H1 (cell line): ENCODE measurements around the gene NT5C3B. TPM values are rescaled to one million over a fixed set of nuclear protein-coding genes. Genes with fewer than 3 reads are reported as not detected.

ENCODE experiments used
- CTCF ChIA-PET: fragments of 300-600 bp; sonication (Branson Sonifier 250); formaldehyde crosslinking; loops from one replicate; lab custom pipeline; 2021; ENCODE audit not compliant: partially characterized antibody; lab: Charles Lee
- POLR2A ChIA-PET: fragments of 300-600 bp; sonication (Branson Sonifier 250); formaldehyde crosslinking; loops from one replicate; lab custom pipeline; 2021; ENCODE audit warnings: inconsistent platforms; ENCODE audit not compliant: partially characterized antibody; lab: Charles Lee
- DNase-seq, 2 experiments: peaks; one replicate each; pipeline versions ENCODE4 v3.0.0 to v3.0.0-alpha.2; 2010 to 2022; ENCODE audit warnings: low spot score in 2 of 2, low read depth in 1 of 2, mixed read lengths in 1 of 2
- FAIRE-seq: peaks from 2 replicates; lab custom pipeline; 2011; peaks lifted over from hg19 to GRCh38; lab: Jason Lieb, UNC
- H2AFZ ChIP-seq: 2 replicates; pipeline ENCODE4 v1.8.1; 2012; ENCODE audit warnings: low read length, inconsistent platforms
- H2AK5ac ChIP-seq: 2 replicates; pipeline ENCODE4 v1.6.1; 2013; ENCODE audit warnings: low read depth, low read length
- H2BK120ac ChIP-seq: replicated peaks from 2 replicates; pipeline ENCODE3; 2013; ENCODE audit warnings: low read depth, low read length, inconsistent platforms
- H2BK12ac ChIP-seq: 2 replicates; pipeline ENCODE4 v1.6.1; 2013; ENCODE audit warnings: low read depth, low read length
- H2BK15ac ChIP-seq: 2 replicates; pipeline ENCODE4 v1.6.1; 2013; ENCODE audit warnings: low read length
- H2BK20ac ChIP-seq: 2 replicates; pipeline ENCODE4 v1.6.1; 2013; ENCODE audit warnings: low read length
- H2BK5ac ChIP-seq: 2 replicates; pipeline ENCODE4 v1.6.1; 2013; ENCODE audit warnings: low read depth, low read length
- H3K14ac ChIP-seq: 2 replicates; pipeline ENCODE4 v1.6.1; 2013; ENCODE audit warnings: inconsistent platforms; ENCODE audit not compliant: insufficient read length
- H3K18ac ChIP-seq: 2 replicates; pipeline ENCODE4 v1.6.1; 2013; ENCODE audit warnings: low read length; ENCODE audit errors: extremely low read depth
- H3K23ac ChIP-seq: 2 replicates; pipeline ENCODE4 v1.6.1; 2013; ENCODE audit warnings: inconsistent platforms; ENCODE audit not compliant: insufficient read length
- H3K23me2 ChIP-seq: 2 replicates; pipeline ENCODE4 v1.6.1; 2013; ENCODE audit warnings: low read depth, low read length
- H3K27ac ChIP-seq: 2 replicates; pipeline ENCODE4 v1.6.1; 2011; ENCODE audit warnings: low read depth, low read length, inconsistent platforms
- H3K27me3 ChIP-seq, 4 experiments: replicated peaks in 1 of 4; 1 replicate in 1 of 4; 2 replicates in 3 of 4; pipeline versions ENCODE4 v1.6.1 to v1.8.1; 2011 to 2013; ENCODE audit warnings: low read length in 3 of 4, mild to moderate bottlenecking in 3 of 4, inconsistent platforms in 2 of 4, mixed read lengths in 2 of 4, moderate library complexity in 1 of 4; ENCODE audit not compliant: control insufficient read depth in 3 of 4, insufficient read depth in 3 of 4; ENCODE audit errors: extremely low read depth in 1 of 4
- H3K36me3 ChIP-seq, 4 experiments: 2 replicates each; pipeline versions ENCODE4 v1.6.1 to v1.8.1; 2011 to 2013; ENCODE audit warnings: mild to moderate bottlenecking in 4 of 4, low read length in 3 of 4, moderate library complexity in 2 of 4, control low read depth in 1 of 4, inconsistent platforms in 1 of 4; ENCODE audit not compliant: insufficient read depth in 4 of 4, control insufficient read depth in 2 of 4
- H3K4ac ChIP-seq: replicated peaks from 2 replicates; pipeline ENCODE3; 2013; ENCODE audit warnings: low read length, low read depth, mixed read lengths, inconsistent platforms; ENCODE audit not compliant: insufficient read length
- H3K4me1 ChIP-seq, 4 experiments: replicated peaks in 1 of 4; 1 replicate in 1 of 4; 2 replicates in 3 of 4; pipeline versions ENCODE4 v1.6.1 to v1.8.1; 2011 to 2013; ENCODE audit warnings: low read length in 3 of 4, inconsistent platforms in 2 of 4, mixed read lengths in 1 of 4; ENCODE audit not compliant: insufficient read depth in 4 of 4, control insufficient read depth in 3 of 4
- H3K4me2 ChIP-seq, 2 experiments: 2 replicates each; pipeline versions ENCODE4 v1.6.1 to v1.8.1; 2011 to 2013; ENCODE audit warnings: low read depth in 2 of 2, low read length in 2 of 2, control low read depth in 1 of 2, inconsistent platforms in 1 of 2, mild to moderate bottlenecking in 1 of 2; ENCODE audit not compliant: insufficient read depth in 1 of 2
- H3K4me3 ChIP-seq, 4 experiments: fragments of 200-600, 300-600 bp in 1 of 4; sonication (generic), shearing (Covaris generic), sonication (Bioruptor Twin) in 1 of 4; 2 replicates each; pipeline versions ENCODE4 v1.5.1 to v1.8.1; 2011 to 2016; ENCODE audit warnings: low read length in 4 of 4, low read depth in 3 of 4, control low read depth in 2 of 4, inconsistent platforms in 2 of 4, mild to moderate bottlenecking in 2 of 4, mixed read lengths in 1 of 4, moderate library complexity in 1 of 4; ENCODE audit not compliant: insufficient read depth in 2 of 4; ENCODE audit errors: extremely low read depth in 1 of 4
- H3K56ac ChIP-seq: replicated peaks from 2 replicates; pipeline ENCODE3; 2013; ENCODE audit warnings: low read depth, mild to moderate bottlenecking, mixed read lengths, low read length, inconsistent platforms; ENCODE audit not compliant: insufficient read length
- H3K79me1 ChIP-seq: 2 replicates; pipeline ENCODE4 v1.6.1; 2013; ENCODE audit warnings: low read depth, low read length, control low read depth
- H3K79me2 ChIP-seq, 2 experiments: 2 replicates each; pipeline versions ENCODE4 v1.6.1 to v1.8.1; 2012 to 2013; ENCODE audit warnings: low read length in 2 of 2, mild to moderate bottlenecking in 2 of 2, inconsistent platforms in 1 of 2; ENCODE audit not compliant: insufficient read depth in 2 of 2, control insufficient read depth in 1 of 2
- H3K9ac ChIP-seq, 4 experiments: replicated peaks in 1 of 4; 1 replicate in 1 of 4; 2 replicates in 3 of 4; pipeline versions ENCODE4 v1.6.1 to v1.8.1; 2011 to 2013; ENCODE audit warnings: low read depth in 3 of 4, low read length in 3 of 4, control low read depth in 2 of 4, mild to moderate bottlenecking in 2 of 4, moderate library complexity in 2 of 4, inconsistent platforms in 1 of 4; ENCODE audit errors: extremely low read depth in 1 of 4
- H3K9me3 ChIP-seq, 2 experiments: 2 replicates each; pipeline versions ENCODE4 v1.6.1 to v1.8.1; 2012 to 2013; ENCODE audit warnings: mild to moderate bottlenecking in 2 of 2, moderate library complexity in 2 of 2, control low read depth in 1 of 2, inconsistent platforms in 1 of 2, low read depth in 1 of 2, low read length in 1 of 2, mixed read lengths in 1 of 2; ENCODE audit not compliant: insufficient read depth in 2 of 2
- H4K20me1 ChIP-seq, 2 experiments: replicated peaks in 1 of 2; 2 replicates each; pipeline versions ENCODE3 to v1.8.1; 2011 to 2013; ENCODE audit warnings: inconsistent platforms in 2 of 2, low read length in 2 of 2, mild to moderate bottlenecking in 1 of 2; ENCODE audit not compliant: insufficient read depth in 2 of 2, control insufficient read depth in 1 of 2
- H4K5ac ChIP-seq: 2 replicates; pipeline ENCODE4 v1.6.1; 2013; ENCODE audit warnings: low read length, low read depth, mixed read lengths, inconsistent platforms; ENCODE audit not compliant: insufficient read length
- H4K8ac ChIP-seq: 2 replicates; pipeline ENCODE4 v1.8.0; 2013; ENCODE audit warnings: mild to moderate bottlenecking, moderate library complexity, low read length, inconsistent platforms; ENCODE audit not compliant: insufficient read depth; ENCODE audit errors: extremely low read depth
- H4K91ac ChIP-seq: replicated peaks from 2 replicates; pipeline ENCODE3; 2013; ENCODE audit warnings: low read length, mixed read lengths, inconsistent platforms; ENCODE audit not compliant: insufficient read length
- CHD1 ChIP-seq: IDR thresholded peaks from 2 replicates; pipeline ENCODE4 v1.6.1; 2012; ENCODE audit warnings: low read depth, low read length, improper control_type of control experiment
- CTCF ChIP-seq, 3 experiments: IDR thresholded peaks; 1 replicate in 2 of 3; 2 replicates in 1 of 3; pipeline versions ENCODE4 v1.5.1 to v1.6.1; 2011; ENCODE audit warnings: low read length in 3 of 3, mild to moderate bottlenecking in 3 of 3, inconsistent platforms in 2 of 3, low read depth in 1 of 3, moderate library complexity in 1 of 3; ENCODE audit not compliant: insufficient read depth in 1 of 3; ENCODE audit errors: control extremely low read depth in 1 of 3
- HDAC6 ChIP-seq: IDR thresholded peaks from one replicate; pipeline ENCODE4 v1.7.1; 2012; ENCODE audit warnings: low read depth, mild to moderate bottlenecking, inconsistent platforms, low read length, moderate library complexity
- RBBP5 ChIP-seq: IDR thresholded peaks from 2 replicates; pipeline ENCODE4 v1.7.1; 2012; ENCODE audit warnings: low read depth, mild to moderate bottlenecking, inconsistent platforms, low read length, moderate library complexity, borderline replicate concordance
- RXRA ChIP-seq: IDR thresholded peaks from 2 replicates; pipeline ENCODE4 v1.6.1; 2011; ENCODE audit warnings: low read depth, mild to moderate bottlenecking, low read length, moderate library complexity; ENCODE audit not compliant: insufficient read depth
- SIRT6 ChIP-seq: IDR thresholded peaks from one replicate; pipeline ENCODE4 v1.7.1; 2012; ENCODE audit warnings: low read length, inconsistent platforms
- SIX5 ChIP-seq: IDR thresholded peaks from 2 replicates; pipeline ENCODE4 v1.6.1; 2011; ENCODE audit warnings: mild to moderate bottlenecking, low read depth, low read length
- SP2 ChIP-seq: IDR thresholded peaks from 2 replicates; pipeline ENCODE4 v1.6.1; 2012; ENCODE audit warnings: mild to moderate bottlenecking, low read length, inconsistent platforms
- TAF7 ChIP-seq: optimal IDR thresholded peaks from 2 replicates; pipeline ENCODE3; 2011; ENCODE audit warnings: low read depth, mild to moderate bottlenecking, inconsistent platforms, low read length, moderate library complexity, borderline replicate concordance
- WGBS, 2 experiments: shearing (Covaris generic) in 1 of 2; methylation state at CpG; one replicate each; pipeline versions ENCODE4 v1.1.6 to v1.1.7; 2013 to 2015; ENCODE audit warnings: low lambda C conversion rate in 2 of 2, mixed read lengths in 2 of 2, inconsistent platforms in 1 of 2, low coverage in 1 of 2, missing lambda C conversion rate in 1 of 2; ENCODE audit not compliant: insufficient replicate concordance in 2 of 2, insufficient coverage in 1 of 2, insufficient read length in 1 of 2; ENCODE audit errors: extremely low coverage in 1 of 2, missing lambda C conversion rate in 1 of 2; 5-methylcytosine and 5-hydroxymethylcytosine counted together
- polyA plus RNA-seq, 7 experiments: library from polyadenylated mRNA; depleted of rRNA in 3 of 7; stranded (reverse) in 5 of 7; unstranded in 2 of 7; fragments of >200 nt in 5 of 7; fragments of 200-250 nt in 2 of 7; gene quantifications; 1 replicate in 5 of 7; 2 replicates in 1 of 7; 4 replicates in 1 of 7; pipeline versions ENCODE4 v1.2.1 to v1.2.3, GENCODE V29; 2011 to 2013; ENCODE audit warnings: missing spikeins in 2 of 7, mixed read lengths in 2 of 7
- total RNA-seq: library from RNA; stranded (reverse); fragmentation: NEBNext Ultra II Directional; extraction: Animal tissue kit (Norgen Biotek cat#: 25700); gene quantifications from 2 replicates; pipeline ENCODE4 v1.2.1, GENCODE V29; 2021

Gene NT5C3B
- total and polyA plus RNA-seq, 2 of the 8 experiments (the other 6 are each of a cell fraction or from before 2014, with no cell fraction given), result 68.7 to 94.5 TPM

GRCh38 chr17:41837761-41838538 lies 1.9 kb upstream of the NT5C3B start, which contains the start of gene KLHL10:
Gene KLHL10 (plus strand): TSS chr17:41837825. CDS start chr17:41837933, 108 bp downstream.
- Histone ChIP-seq H2BK20ac (no peak within 1 kb of the TSS), H3K18ac (no peak within 1 kb of the TSS), H3K9ac (no peak within 1 kb of the TSS), H4K91ac (no peak within 1 kb of the TSS), H3K36me3 (peaks cover 0 to 4% (median 0%) of the 10 kb centered on the region in 4 experiments; a peak in 2 of 8 replicates), H3K79me2 (no peaks in the 10 kb centered on the region), H2AFZ (0 out of 2 replicates have a peak within 1 kb of the TSS, but pooled peaks have one; percentile 99), H3K4ac (no peak within 1 kb of the TSS), H4K5ac (no peak within 1 kb of the TSS), H4K8ac (no peak within 1 kb of the TSS; the same call in 1 of the 2 replicates), H2BK120ac (no peak within 1 kb of the TSS), H3K23me2 (peaks cover 6% of the 10 kb centered on the region; the same call in 1 of the 2 replicates), H3K79me1 (peaks cover 5% of the 10 kb centered on the region; the same call in 1 of the 2 replicates), H3K4me3 (peak within 1 kb of the TSS in 1 of 4 experiments; percentile 96; a peak in 1 of 8 replicates), H3K27ac (no peak within 1 kb of the TSS), H2BK15ac (peak within 1 kb of the TSS; percentile 89; the same call in 1 of the 2 replicates), H2BK12ac (no peak within 1 kb of the TSS), H2BK5ac (no peak within 1 kb of the TSS), H3K14ac (no peak within 1 kb of the TSS), H3K4me1 (peaks cover 0 to 5% (median 0%) of the 10 kb centered on the region in 4 experiments; a peak in 1 of 7 replicates), H3K27me3 (peaks cover 0 to 5% (median 0%) of the 10 kb centered on the region in 4 experiments; a peak in 1 of 7 replicates), H4K20me1 (no peaks in the 10 kb centered on the region), H2AK5ac (no peak within 1 kb of the TSS), H3K56ac (no peak within 1 kb of the TSS), H3K23ac (no peak within 1 kb of the TSS), H3K4me2 (peak within 1 kb of the TSS; percentile 80 to 83), H3K9me3 (no peaks in the 10 kb centered on the region)
- 98% methylated on average over 15 of the region's 15 CpGs; no CpG with 5 or more reads in 1 of the 2 experiments for WGBS, 2 experiments
- no peak for DNase-seq
- POLR2A ChIA-PET, result interaction anchor here (0.6 to 1.6 kb wide), 6 partner anchors 14 to 152 kb away, joined by 3 to 5 read pairs (median 4); partner anchors contain the start of gene KLHL11
- FAIRE-seq, result no peak
- CTCF ChIA-PET, result interaction anchor here (0.9 to 1.1 kb wide), 5 partner anchors 10 to 26 kb away, joined by 3 to 4 read pairs (median 3); no protein-coding TSS in a partner anchor
- no peak for TF ChIP-seq SIRT6
- no peak for TF ChIP-seq SIX5
- TF ChIP-seq RXRA, result no peak
- TF ChIP-seq SP2, result no peak
- TF ChIP-seq HDAC6, result no peak
- TF ChIP-seq CTCF (IDR thresholded peaks at IDR 0.05; ENCODE audit: control extremely low read depth in 1 of 3, insufficient read depth in 1 of 3, low read depth in 1 of 3, low read length in 3 of 3), result no peak
- no peak for TF ChIP-seq RBBP5
- TF ChIP-seq CHD1, result no peak
- TF ChIP-seq TAF7, result no peak
